ENCODE data around the gene TMEM30B. TPM values are rescaled to one million over a fixed set of nuclear protein-coding genes. Genes with fewer than 3 reads are reported as not detected.

TMEM30B gene
- total RNA-seq, 6 experiments from 2014 or later = 4.5 to 10.0 (median 6.7) TPM

- H3K27me3 ChIP-seq = no peaks in the 10 kb centered on the region
- peaks cover 0 to 9% (median 1%) of the 10 kb centered on the region in 4 donors for H3K4me1 ChIP-seq
- DNase-seq (no peak), ATAC-seq (no peak)
- peak overlapping the region in 2 of 3 donors; percentile 84 to 86 for H3K27ac ChIP-seq
- intact Hi-C loops (cut with DNase I) = no loop called here
- no peaks in the 10 kb centered on the region for H3K36me3 ChIP-seq
- no peaks in the 10 kb centered on the region for H3K9me3 ChIP-seq
- TF ChIP-seq CTCF (IDR thresholded peaks at IDR 0.05) (no peak), POLR2A (IDR thresholded peaks at IDR 0.05) (no peak)
- 24% methylated on average over 5 of the region's 5 CpGs for WGBS (ENCODE audit: insufficient coverage, low coverage, low lambda C conversion rate, missing lambda C conversion rate)
- peak overlapping the region in 2 of 3 donors; percentile 69 to 78 for H3K4me3 ChIP-seq
Measured at GRCh38 chr14:61279082-61279481, 2.1 kb downstream of the TMEM30B start.

- 23% methylated on average over 4 of the region's 4 CpGs for WGBS (ENCODE audit: insufficient coverage, low coverage, low lambda C conversion rate, missing lambda C conversion rate)
- H3K9me3 ChIP-seq = no peaks in the 10 kb centered on the region
- no peak for DNase-seq
- no peak for TF ChIP-seq POLR2A (IDR thresholded peaks at IDR 0.05)
- TF ChIP-seq CTCF (IDR thresholded peaks at IDR 0.05) = no peak
- H3K27me3 ChIP-seq = no peaks in the 10 kb centered on the region
- H3K27ac ChIP-seq = peak overlapping the region; percentile 35 to 75 (median 53)
- no peaks in the 10 kb centered on the region for H3K36me3 ChIP-seq
- peak overlapping the region in 2 of 3 donors; percentile 3 to 22 for H3K4me3 ChIP-seq
- peaks cover 0 to 9% (median 1%) of the 10 kb centered on the region in 4 donors for H3K4me1 ChIP-seq
- intact Hi-C loops (cut with DNase I) = no loop called here
- ATAC-seq = peak; percentile 36 to 61 (median 42)
Measured at GRCh38 chr14:61277784-61278183, 3.4 kb downstream of the TMEM30B start.

GRCh38 chr14:61277232-61277631 is 3.9 kb downstream of the TMEM30B start:
- no peaks in the 10 kb centered on the region for H3K9me3 ChIP-seq
- intact Hi-C loops (cut with DNase I) = no loop called here
- H3K4me1 ChIP-seq = peaks cover 0 to 9% (median 1%) of the 10 kb centered on the region in 4 donors
- peak overlapping the region in 1 of 3 donors; percentile 2 for H3K4me3 ChIP-seq
- DNase-seq (no peak), ATAC-seq (peak in 1 of 4 donors; percentile 7)
- no peaks in the 10 kb centered on the region for H3K36me3 ChIP-seq
- TF ChIP-seq CTCF (IDR thresholded peaks at IDR 0.05) (no peak), POLR2A (IDR thresholded peaks at IDR 0.05) (no peak)
- WGBS (ENCODE audit: insufficient coverage, low coverage, low lambda C conversion rate, missing lambda C conversion rate) = 17% methylated on average over 1 of the region's 1 CpG
- no peaks in the 10 kb centered on the region for H3K27me3 ChIP-seq
- peak overlapping the region in 1 of 3 donors; percentile 75 for H3K27ac ChIP-seq

GRCh38 chr14:61271552-61271951 is 9.6 kb downstream of the TMEM30B start:
- Histone ChIP-seq H3K4me3 (no peak overlapping the region), H3K27ac (no peak overlapping the region), H3K36me3 (no peaks in the 10 kb centered on the region), H3K27me3 (no peaks in the 10 kb centered on the region), H3K4me1 (no peaks in the 10 kb centered on the region), H3K9me3 (no peaks in the 10 kb centered on the region)
- WGBS (ENCODE audit: insufficient coverage, low coverage, low lambda C conversion rate, missing lambda C conversion rate) = 78% methylated on average over 1 of the region's 2 CpGs
- DNase-seq (no peak), ATAC-seq (no peak)
- intact Hi-C loops (cut with DNase I) = no loop called here
- TF ChIP-seq POLR2A (IDR thresholded peaks at IDR 0.05) (no peak), CTCF (IDR thresholded peaks at IDR 0.05) (no peak)

- no peak overlapping the region for H3K27ac ChIP-seq
- no peak for TF ChIP-seq CTCF (IDR thresholded peaks at IDR 0.05)
- no peak for TF ChIP-seq POLR2A (IDR thresholded peaks at IDR 0.05)
- H3K36me3 ChIP-seq = no peaks in the 10 kb centered on the region
- intact Hi-C loops (cut with DNase I) = no loop called here
- DNase-seq (no peak), ATAC-seq (no peak)
- H3K4me3 ChIP-seq = no peak overlapping the region
- no peaks in the 10 kb centered on the region for H3K4me1 ChIP-seq
- H3K27me3 ChIP-seq = no peaks in the 10 kb centered on the region
- no peaks in the 10 kb centered on the region for H3K9me3 ChIP-seq
- WGBS (ENCODE audit: insufficient coverage, low coverage, low lambda C conversion rate, missing lambda C conversion rate) = 51% methylated on average over 2 of the region's 4 CpGs
Measured at GRCh38 chr14:61270714-61271113, 10.4 kb downstream of the TMEM30B start.

Data from right lobe of liver (tissue), 6 donors.